PC-9 (cell line): ENCODE results near the gene PLA2G1B. TPM values are rescaled to one million over a fixed set of nuclear protein-coding genes. Genes with fewer than 3 reads are reported as not detected.

Experiments used
- BruUV-seq: library from RNA; stranded (reverse); fragments of 400-500 nt; replicated peaks from 2 replicates; lab custom pipeline; 2021; lab: Mats Ljungman, UMichigan
- CTCF ChIA-PET: fragments of 300-600 bp; sonication (Branson Sonifier 250); formaldehyde crosslinking; loops from one replicate; lab custom pipeline; 2022; ENCODE audit warnings: antibody characterized with exemption; lab: Charles Lee
- POLR2A ChIA-PET: fragments of 300-600 bp; sonication (Branson Sonifier 250); formaldehyde crosslinking; loops from one replicate; lab custom pipeline; 2022; ENCODE audit warnings: antibody characterized with exemption; ENCODE audit not compliant: unreplicated experiment; lab: Charles Lee
- DNase-seq, 2 experiments: peaks; one replicate each; pipeline versions ENCODE4 v3.0.0 to v3.0.0-alpha.2; 2015 to 2022; ENCODE audit warnings: mixed read lengths in 1 of 2
- H2AFZ ChIP-seq: fragments of 200-600 bp; sonication (generic); 2 replicates; pipeline ENCODE4 v1.8.1; 2017; ENCODE audit warnings: antibody characterized with exemption
- H3F3A ChIP-seq: fragments of 200-600 bp; sonication (generic); 2 replicates; pipeline ENCODE4 v1.8.1; 2017; ENCODE audit warnings: antibody characterized with exemption, mild to moderate bottlenecking, low read depth; ENCODE audit not compliant: insufficient read depth
- H3K27ac ChIP-seq: fragments of 200-600 bp; sonication (generic); 2 replicates; pipeline ENCODE4 v1.6.1; 2016; ENCODE audit warnings: mixed run types
- H3K27me3 ChIP-seq: fragments of 200-600 bp; sonication (generic); 2 replicates; pipeline ENCODE4 v1.6.1; 2016; ENCODE audit warnings: low read depth, mixed run types; ENCODE audit not compliant: insufficient read depth
- H3K36me3 ChIP-seq: fragments of 200-600 bp; sonication (generic); 2 replicates; pipeline ENCODE4 v1.6.1; 2016; ENCODE audit warnings: low read depth, mixed run types
- H3K4me1 ChIP-seq: fragments of 200-600 bp; sonication (generic); replicated peaks from 2 replicates; pipeline ENCODE4 v1.6.1; 2016; ENCODE audit warnings: mixed run types; ENCODE audit not compliant: insufficient read depth
- H3K4me2 ChIP-seq: fragments of 200-600 bp; sonication (generic); 2 replicates; pipeline ENCODE4 v1.6.1; 2017; ENCODE audit warnings: mixed run types
- H3K4me3 ChIP-seq: fragments of 200-600 bp; sonication (generic); 2 replicates; pipeline ENCODE4 v1.6.1; 2016; ENCODE audit warnings: mixed run types
- H3K79me2 ChIP-seq: fragments of 200-600 bp; sonication (generic); 2 replicates; pipeline ENCODE4 v1.6.1; 2017; ENCODE audit warnings: low read depth, mixed run types
- H3K9me2 ChIP-seq: fragments of 200-600 bp; sonication (generic); 2 replicates; pipeline ENCODE4 v1.8.1; 2017; ENCODE audit warnings: mild to moderate bottlenecking; ENCODE audit not compliant: insufficient read depth
- H3K9me3 ChIP-seq: fragments of 200-600 bp; sonication (generic); 2 replicates; pipeline ENCODE4 v1.8.1; 2016; ENCODE audit warnings: low read depth; ENCODE audit not compliant: insufficient read depth
- H4K20me1 ChIP-seq: fragments of 200-600 bp; sonication (generic); 2 replicates; pipeline ENCODE4 v1.8.1; 2017; ENCODE audit not compliant: insufficient read depth
- EZH2 ChIP-seq: fragments of 200-600 bp; sonication (generic); IDR thresholded peaks from 2 replicates; pipeline ENCODE4 v1.8.0; 2017; ENCODE audit warnings: antibody characterized with exemption, low read depth
- intact Hi-C: fragments of 100-400 bp; cut with micrococcal nuclease; formaldehyde crosslinking; loops from one replicate; pipeline ENCODE4 v1.10.0; 2022; ENCODE audit not compliant: unreplicated experiment
- total RNA-seq: library from RNA; stranded (reverse); gene quantifications from 2 replicates; pipeline ENCODE4 v1.2.3, GENCODE V29; 2021
- TF ChIP-seq, protein P1 (sequence below): fragments of 200-600 bp; sonication (generic); conservative IDR thresholded peaks from 2 replicates; pipeline ENCODE4 v1.6.1; 2017; ENCODE audit warnings: mixed run types, antibody characterized with exemption, mild to moderate bottlenecking, moderate library complexity

PLA2G1B gene
- total RNA-seq, 1 experiment from 2014 or later, result not detected

- POLR2A ChIA-PET, result no interaction called here
- H3K4me1 ChIP-seq, result peaks cover 5% of the 10 kb centered on the region; the same call in 1 of the 2 replicates
- no peaks in the 10 kb centered on the region for H3K9me3 ChIP-seq
- H3K36me3 ChIP-seq, result no peaks in the 10 kb centered on the region
- H3K4me2 ChIP-seq, result no peak overlapping the region
- no peaks in the 10 kb centered on the region for H3K9me2 ChIP-seq
- no TSS peak for BruUV-seq
- no peaks in the 10 kb centered on the region for H3K27me3 ChIP-seq
- H3F3A ChIP-seq, result no peaks in the 10 kb centered on the region; the same call in 1 of the 2 replicates
- DNase-seq, result peak in 1 of 2 experiments; percentile 11
- H2AFZ ChIP-seq, result no peak overlapping the region
- no peaks in the 10 kb centered on the region for H3K79me2 ChIP-seq
- no peak overlapping the region for H3K27ac ChIP-seq
- H4K20me1 ChIP-seq, result no peaks in the 10 kb centered on the region
- no peak for TF ChIP-seq EZH2
- TF ChIP-seq, protein P1, sequence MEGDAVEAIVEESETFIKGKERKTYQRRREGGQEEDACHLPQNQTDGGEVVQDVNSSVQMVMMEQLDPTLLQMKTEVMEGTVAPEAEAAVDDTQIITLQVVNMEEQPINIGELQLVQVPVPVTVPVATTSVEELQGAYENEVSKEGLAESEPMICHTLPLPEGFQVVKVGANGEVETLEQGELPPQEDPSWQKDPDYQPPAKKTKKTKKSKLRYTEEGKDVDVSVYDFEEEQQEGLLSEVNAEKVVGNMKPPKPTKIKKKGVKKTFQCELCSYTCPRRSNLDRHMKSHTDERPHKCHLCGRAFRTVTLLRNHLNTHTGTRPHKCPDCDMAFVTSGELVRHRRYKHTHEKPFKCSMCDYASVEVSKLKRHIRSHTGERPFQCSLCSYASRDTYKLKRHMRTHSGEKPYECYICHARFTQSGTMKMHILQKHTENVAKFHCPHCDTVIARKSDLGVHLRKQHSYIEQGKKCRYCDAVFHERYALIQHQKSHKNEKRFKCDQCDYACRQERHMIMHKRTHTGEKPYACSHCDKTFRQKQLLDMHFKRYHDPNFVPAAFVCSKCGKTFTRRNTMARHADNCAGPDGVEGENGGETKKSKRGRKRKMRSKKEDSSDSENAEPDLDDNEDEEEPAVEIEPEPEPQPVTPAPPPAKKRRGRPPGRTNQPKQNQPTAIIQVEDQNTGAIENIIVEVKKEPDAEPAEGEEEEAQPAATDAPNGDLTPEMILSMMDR, result no peak
- intact Hi-C loops, result loop anchor here (10.0 kb wide), 1 partner anchor 286 kb away; the partner anchor contains the start of gene CABP1
- H3K4me3 ChIP-seq, result no peak overlapping the region
- CTCF ChIA-PET, result no interaction called here
These were observed 31.0 kb upstream of the PLA2G1B start for GRCh38 chr12:120358412-120359100.

DNA sequence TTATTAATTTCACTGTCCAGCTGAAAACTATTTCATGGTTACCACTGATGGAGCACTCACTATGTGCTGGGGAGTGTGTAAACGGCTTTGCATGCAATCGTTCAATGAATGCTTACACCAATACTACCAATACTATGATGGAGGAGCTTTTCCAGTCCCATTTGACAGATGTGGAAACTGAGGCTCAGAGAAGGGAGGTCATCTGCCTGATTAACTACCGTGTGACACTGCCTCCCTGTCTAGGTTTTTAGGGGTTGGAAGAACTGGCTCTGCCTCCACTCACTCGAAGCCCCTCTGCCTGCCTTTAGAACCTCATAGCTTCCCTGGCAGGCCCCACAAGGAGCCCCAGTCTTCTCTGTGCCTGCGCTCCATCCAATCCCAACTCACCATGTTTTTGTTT lies 29.5 kb upstream of the PLA2G1B start:
- Histone ChIP-seq H3K4me2 (peak overlapping the region; percentile 64), H3F3A (no peaks in the 10 kb centered on the region; the same call in 1 of the 2 replicates), H3K27ac (0 out of 2 replicates have a peak overlapping the region, but pooled peaks have one; percentile 9), H3K79me2 (no peaks in the 10 kb centered on the region), H3K9me3 (no peaks in the 10 kb centered on the region), H4K20me1 (no peaks in the 10 kb centered on the region), H3K4me3 (peak overlapping the region; percentile 22; the same call in 1 of the 2 replicates), H3K9me2 (no peaks in the 10 kb centered on the region), H3K4me1 (peaks cover 5% of the 10 kb centered on the region; the same call in 1 of the 2 replicates), H3K36me3 (no peaks in the 10 kb centered on the region), H2AFZ (no peak overlapping the region; the same call in 1 of the 2 replicates), H3K27me3 (no peaks in the 10 kb centered on the region)
- ChIA-PET POLR2A (interaction anchor here (0.6 kb wide), 1 partner anchor 292 kb away, joined by 3 read pairs; no protein-coding TSS in a partner anchor), CTCF (interaction anchor here (0.5 to 0.7 kb wide), 3 partner anchors 73 to 279 kb away, joined by 3 to 5 read pairs (median 4); no protein-coding TSS in a partner anchor)
- BruUV-seq, result no TSS peak
- TF ChIP-seq EZH2, result no peak
- TF ChIP-seq, protein P1, result no peak
- no peak for DNase-seq
- intact Hi-C loops, result loop anchor here (2.0 to 10.0 kb wide), 3 partner anchors 82 to 288 kb away; partner anchors contain the start of genes CABP1, COX6A1 and DYNLL1

DNA sequence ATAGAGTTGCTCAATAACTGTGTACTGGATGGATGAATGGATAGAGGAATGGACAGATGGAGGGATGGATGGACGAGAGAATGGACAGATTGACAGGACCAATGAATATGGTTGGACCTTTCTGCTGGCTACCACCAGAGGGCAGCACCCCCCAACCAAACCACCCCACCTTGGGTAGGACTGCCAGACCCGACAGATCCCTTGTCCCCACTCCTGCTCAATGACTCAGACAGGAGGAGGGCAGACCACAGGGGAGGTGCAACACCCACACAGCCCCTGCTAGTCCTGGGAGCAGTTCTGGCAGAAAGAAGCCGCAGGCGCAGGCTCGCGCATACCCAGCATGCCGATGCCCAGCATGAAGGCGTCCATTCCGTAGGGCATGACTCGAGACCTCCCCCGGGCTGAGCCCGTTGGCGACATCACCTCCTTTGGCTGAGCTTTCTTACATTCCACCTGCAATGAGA lies 29.0 kb upstream of the PLA2G1B start:
- peak overlapping the region; percentile 22; the same call in 1 of the 2 replicates for H3K4me3 ChIP-seq
- H2AFZ ChIP-seq, result no peak overlapping the region; the same call in 1 of the 2 replicates
- TF ChIP-seq, protein P1, result peak; percentile 89
- TF ChIP-seq EZH2, result no peak
- CTCF ChIA-PET, result interaction anchor here (0.5 to 0.6 kb wide), 2 partner anchors 127 to 280 kb away, joined by 4 to 5 read pairs; no protein-coding TSS in a partner anchor
- intact Hi-C loops, result loop anchor here (1.0 to 10.0 kb wide), 6 partner anchors 74 to 288 kb away; partner anchors contain the start of genes CABP1, COX6A1 and DYNLL1
- POLR2A ChIA-PET, result interaction anchor here (0.6 kb wide), 1 partner anchor 293 kb away, joined by 3 read pairs; no protein-coding TSS in a partner anchor
- peak overlapping the region; percentile 64 for H3K4me2 ChIP-seq
- DNase-seq, result peak; percentile 92 to 94
- no peaks in the 10 kb centered on the region for H3K36me3 ChIP-seq
- no peaks in the 10 kb centered on the region for H3K27me3 ChIP-seq
- H3K79me2 ChIP-seq, result no peaks in the 10 kb centered on the region
- H4K20me1 ChIP-seq, result no peaks in the 10 kb centered on the region
- no peak overlapping the region for H3K27ac ChIP-seq
- H3K4me1 ChIP-seq, result peaks cover 5% of the 10 kb centered on the region; the same call in 1 of the 2 replicates
- H3F3A ChIP-seq, result no peaks in the 10 kb centered on the region; the same call in 1 of the 2 replicates
- BruUV-seq, result no TSS peak
- H3K9me2 ChIP-seq, result no peaks in the 10 kb centered on the region
- H3K9me3 ChIP-seq, result no peaks in the 10 kb centered on the region
